ENCODE measurements around the gene PTPRT.

PTPRT gene

GRCh38 chr20:42484790-42485375 is 704.8 kb downstream of the PTPRT start:
- FAIRE-seq (no peak), DNase-seq (ENCODE audit: insufficient read length, low spot score) (no peak)

GRCh38 chr20:42484335-42484734 is 705.4 kb downstream of the PTPRT start:
- FAIRE-seq, result no peak

More at GRCh38 chr20:42484790-42485375, 704.8 kb downstream of the PTPRT start:
- TF ChIP-seq POLR2A (IDR thresholded peaks at IDR 0.05; ENCODE audit: low read depth, low read length), result no peak

GRCh38 chr20:42483730-42484303 is 705.9 kb downstream of the PTPRT start:
- no peak for FAIRE-seq
- peak; percentile 23 for DNase-seq (ENCODE audit: insufficient read length, low spot score)
- TF ChIP-seq POLR2A (IDR thresholded peaks at IDR 0.05; ENCODE audit: low read depth, low read length), result no peak

More at GRCh38 chr20:42484335-42484734, 705.4 kb downstream of the PTPRT start:
- no peak for DNase-seq (ENCODE audit: insufficient read length, low spot score)
- TF ChIP-seq POLR2A (IDR thresholded peaks at IDR 0.05; ENCODE audit: low read depth, low read length), result no peak

- FAIRE-seq, result no peak
- no peak for DNase-seq (ENCODE audit: insufficient read length, low spot score)
- TF ChIP-seq POLR2A (IDR thresholded peaks at IDR 0.05; ENCODE audit: low read depth, low read length), result no peak
Observed at GRCh38 chr20:42482808-42483207, 706.9 kb downstream of the PTPRT start.

- no peak for FAIRE-seq
- no peak for DNase-seq (ENCODE audit: insufficient read length, low spot score)
- no peak for TF ChIP-seq POLR2A (IDR thresholded peaks at IDR 0.05; ENCODE audit: low read depth, low read length)
Observed at GRCh38 chr20:42475773-42476172, 713.9 kb downstream of the PTPRT start.

GRCh38 chr20:42474646-42475045 is 715.1 kb downstream of the PTPRT start:
- TF ChIP-seq POLR2A (IDR thresholded peaks at IDR 0.05; ENCODE audit: low read depth, low read length), result no peak
- FAIRE-seq, result no peak
- DNase-seq (ENCODE audit: insufficient read length, low spot score), result no peak

GRCh38 chr20:42472198-42472597 is 717.5 kb downstream of the PTPRT start:
- FAIRE-seq (no peak), DNase-seq (ENCODE audit: insufficient read length, low spot score) (no peak)
- no peak for TF ChIP-seq POLR2A (IDR thresholded peaks at IDR 0.05; ENCODE audit: low read depth, low read length)

- FAIRE-seq, result no peak
- no peak for TF ChIP-seq POLR2A (IDR thresholded peaks at IDR 0.05; ENCODE audit: low read depth, low read length)
- DNase-seq (ENCODE audit: insufficient read length, low spot score), result no peak
Observed at GRCh38 chr20:42461965-42462593, 727.6 kb downstream of the PTPRT start.

GRCh38 chr20:42461291-42461690 is 728.4 kb downstream of the PTPRT start:
- FAIRE-seq, result no peak
- TF ChIP-seq POLR2A (IDR thresholded peaks at IDR 0.05; ENCODE audit: low read depth, low read length), result no peak
- DNase-seq (ENCODE audit: insufficient read length, low spot score), result no peak

GRCh38 chr20:42447270-42447669 is 742.4 kb downstream of the PTPRT start:
- no peak for TF ChIP-seq POLR2A (IDR thresholded peaks at IDR 0.05; ENCODE audit: low read depth, low read length)
- no peak for DNase-seq (ENCODE audit: insufficient read length, low spot score)
- FAIRE-seq, result no peak

- FAIRE-seq (no peak), DNase-seq (ENCODE audit: insufficient read length, low spot score) (no peak)
- TF ChIP-seq POLR2A (IDR thresholded peaks at IDR 0.05; ENCODE audit: low read depth, low read length), result no peak
Observed at GRCh38 chr20:42444799-42445198, 744.9 kb downstream of the PTPRT start.

- DNase-seq (ENCODE audit: insufficient read length, low spot score) (no peak), FAIRE-seq (no peak)
- no peak for TF ChIP-seq POLR2A (IDR thresholded peaks at IDR 0.05; ENCODE audit: low read depth, low read length)
Observed at GRCh38 chr20:42443200-42443599, 746.5 kb downstream of the PTPRT start.

GRCh38 chr20:42442716-42443115 is 747.0 kb downstream of the PTPRT start:
- FAIRE-seq, result no peak
- no peak for TF ChIP-seq POLR2A (IDR thresholded peaks at IDR 0.05; ENCODE audit: low read depth, low read length)
- DNase-seq (ENCODE audit: insufficient read length, low spot score), result no peak

GRCh38 chr20:42441864-42442331 is 747.8 kb downstream of the PTPRT start:
- no peak for TF ChIP-seq POLR2A (IDR thresholded peaks at IDR 0.05; ENCODE audit: low read depth, low read length)
- no peak for FAIRE-seq
- DNase-seq (ENCODE audit: insufficient read length, low spot score), result no peak
